PC-9 (cell line): ENCODE measurements around the gene LIPG.

Experiments used
- CTCF ChIP-seq: fragments of 200-600 bp; sonication (generic); conservative IDR thresholded peaks from 2 replicates; pipeline ENCODE4 v1.6.1; 2017; ENCODE audit warnings: mixed run types, antibody characterized with exemption, mild to moderate bottlenecking, moderate library complexity
- EZH2 ChIP-seq: fragments of 200-600 bp; sonication (generic); IDR thresholded peaks from 2 replicates; pipeline ENCODE4 v1.8.0; 2017; ENCODE audit warnings: antibody characterized with exemption, low read depth

GRCh38 chr18:49609256-49610021 is 47.6 kb downstream of the LIPG start:
- TF ChIP-seq CTCF = no peak
- no peak for TF ChIP-seq EZH2
